HPDE6-E6E7 (cell line): ENCODE results near the gene MDFIC2.
"Not testable (repeated sequence)": the region's sequence is repeated elsewhere in the genome, so short reads cannot be mapped to it uniquely, and the experiment has no call there.

Source experiments
- DNase-seq: peaks from one replicate; pipeline ENCODE4 v3.0.0; 2011; ENCODE audit warnings: missing footprints; ENCODE audit errors: extremely low spot score

Gene MDFIC2

GRCh38 chr3:70312336-70312735 lies at the start of gene MDFIC2:
TSS of gene MDFIC2 (minus strand) at chr3:70312638. CDS start at chr3:70311973, 665 bp downstream.
- no peak for DNase-seq

GRCh38 chr3:70360979-70361760 lies 48.7 kb upstream of the MDFIC2 start:
- no peak for DNase-seq

GRCh38 chr3:70359711-70360110 lies 47.3 kb upstream of the MDFIC2 start:
- DNase-seq = no peak

GRCh38 chr3:70358978-70359580 lies 46.6 kb upstream of the MDFIC2 start:
- no peak for DNase-seq

GRCh38 chr3:70352215-70352614 lies 39.8 kb upstream of the MDFIC2 start:
- DNase-seq = no peak

- no peak for DNase-seq
Observed at GRCh38 chr3:70342149-70342548, 29.7 kb upstream of the MDFIC2 start.

GRCh38 chr3:70336885-70337284 lies 24.4 kb upstream of the MDFIC2 start:
- not testable (repeated sequence) for DNase-seq

- DNase-seq = no peak
Observed at GRCh38 chr3:70333080-70333479, 20.6 kb upstream of the MDFIC2 start.

- no peak for DNase-seq
Observed at GRCh38 chr3:70315021-70315420, 2.6 kb upstream of the MDFIC2 start.

GRCh38 chr3:70310809-70311208 lies 1.6 kb downstream of the MDFIC2 start:
- no peak for DNase-seq

GRCh38 chr3:70309591-70309990 lies 2.8 kb downstream of the MDFIC2 start:
- DNase-seq = no peak

- DNase-seq = no peak
Observed at GRCh38 chr3:70308760-70309159, 3.7 kb downstream of the MDFIC2 start.

GRCh38 chr3:70306736-70307135 lies 5.7 kb downstream of the MDFIC2 start:
- no peak for DNase-seq

GRCh38 chr3:70298385-70298784 lies 14.1 kb downstream of the MDFIC2 start:
- DNase-seq = no peak

- DNase-seq = no peak
Observed at GRCh38 chr3:70291097-70291482, 21.3 kb downstream of the MDFIC2 start.

GRCh38 chr3:70290431-70291096 lies 21.9 kb downstream of the MDFIC2 start:
- DNase-seq = not testable (repeated sequence)

- DNase-seq = no peak
Observed at GRCh38 chr3:70281663-70282062, 30.8 kb downstream of the MDFIC2 start.

- no peak for DNase-seq
Observed at GRCh38 chr3:70277304-70277703, 35.1 kb downstream of the MDFIC2 start.

- DNase-seq = no peak
Observed at GRCh38 chr3:70276901-70277300, 35.5 kb downstream of the MDFIC2 start.

GRCh38 chr3:70273492-70273891 lies 38.9 kb downstream of the MDFIC2 start:
- no peak for DNase-seq

GRCh38 chr3:70272798-70273197 lies 39.6 kb downstream of the MDFIC2 start:
- DNase-seq = no peak

- no peak for DNase-seq
Observed at GRCh38 chr3:70264122-70264780, 48.2 kb downstream of the MDFIC2 start.
